Osteocyte (in vitro differentiated cells): ENCODE measurements around the gene TSPAN12. TPM values are rescaled to one million over a fixed set of nuclear protein-coding genes. Genes with fewer than 3 reads are reported as not detected.

Experiments
- DNase-seq: peaks from one replicate; pipeline ENCODE4 v3.0.0; 2021; ENCODE audit warnings: mixed read lengths; ENCODE audit not compliant: unreplicated experiment; ENCODE audit errors: extremely low spot score
- H3K27ac Mint-ChIP-seq: one replicate; pipeline ENCODE4 v1.8.0; 2021; ENCODE audit warnings: mild to moderate bottlenecking, mixed read lengths; ENCODE audit not compliant: unreplicated experiment
- H3K27me3 Mint-ChIP-seq: one replicate; pipeline ENCODE4 v1.8.0; 2021; ENCODE audit warnings: mixed read lengths; ENCODE audit not compliant: unreplicated experiment
- H3K36me3 Mint-ChIP-seq: one replicate; pipeline ENCODE4 v1.8.0; 2021; ENCODE audit warnings: mixed read lengths; ENCODE audit not compliant: unreplicated experiment
- H3K4me1 Mint-ChIP-seq: one replicate; pipeline ENCODE4 v1.8.0; 2021; ENCODE audit warnings: mixed read lengths; ENCODE audit not compliant: unreplicated experiment
- H3K4me3 Mint-ChIP-seq: one replicate; pipeline ENCODE4 v1.8.0; 2021; ENCODE audit warnings: mild to moderate bottlenecking, moderate library complexity, mixed read lengths; ENCODE audit not compliant: unreplicated experiment
- H3K9me3 Mint-ChIP-seq: one replicate; pipeline ENCODE4 v1.8.0; 2021; ENCODE audit warnings: mixed read lengths; ENCODE audit not compliant: unreplicated experiment
- CTCF ChIP-seq: fragments of 200-600 bp; sonication (generic); IDR thresholded peaks from 2 replicates; pipeline ENCODE4 v1.5.0; 2021; ENCODE audit warnings: antibody characterized with exemption, mild to moderate bottlenecking, moderate library complexity
- total RNA-seq: library from RNA; stranded (reverse); gene quantifications from 2 replicates; pipeline ENCODE4 v1.2.1, GENCODE V29; 2021

Gene TSPAN12
- total RNA-seq, 1 donor from 2014 or later = 13.2 TPM

DNA sequence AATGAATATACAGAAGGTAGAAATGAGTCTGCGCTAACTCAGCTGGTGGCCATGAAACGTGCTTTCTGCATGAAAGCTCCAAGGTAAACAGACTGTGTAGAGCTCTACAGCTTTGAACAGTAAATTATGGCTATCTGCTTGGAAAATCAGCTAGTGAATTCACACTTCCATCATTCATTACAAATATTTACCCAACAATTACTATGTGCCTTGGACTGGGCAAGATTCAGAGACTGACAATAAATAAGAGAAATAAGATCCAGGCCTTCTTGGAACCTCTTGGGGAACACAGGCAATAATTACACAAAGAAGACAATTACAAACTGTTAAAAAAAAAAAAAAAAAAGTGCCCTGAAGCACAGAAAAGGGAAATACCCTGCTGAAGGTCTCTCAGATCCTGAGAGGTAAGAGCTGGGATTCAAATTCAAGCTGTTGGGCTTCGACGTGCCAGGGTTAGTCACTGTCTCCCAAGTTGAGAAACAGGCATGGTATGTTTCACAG, 15.8 kb downstream of the TSPAN12 start:
- no peaks in the 10 kb centered on the region for H3K27me3 Mint-ChIP-seq

DNA sequence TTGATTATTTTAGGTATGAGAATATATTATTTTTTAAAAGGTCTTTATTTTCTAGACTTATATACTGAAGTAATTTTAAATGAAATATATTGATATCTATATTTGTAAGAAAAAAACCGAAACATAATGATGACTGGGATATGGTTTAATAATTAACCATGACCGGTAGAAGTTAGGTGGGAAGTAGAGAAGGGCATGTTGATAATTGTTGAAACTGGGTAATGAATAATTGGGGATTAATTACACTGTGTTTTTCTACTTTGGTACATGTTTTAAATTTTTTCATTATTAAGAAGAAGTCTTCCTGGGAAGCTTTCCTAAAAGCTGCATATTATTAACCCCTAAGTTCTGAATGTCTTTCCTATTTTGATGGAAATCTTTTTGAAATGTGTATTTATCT, 16.3 kb downstream of the TSPAN12 start:
- Mint-ChIP-seq H3K4me1 (no peaks in the 10 kb centered on the region), H3K9me3 (no peaks in the 10 kb centered on the region), H3K36me3 (peaks cover 33% of the 10 kb centered on the region), H3K27me3 (no peaks in the 10 kb centered on the region), H3K27ac (no peak overlapping the region), H3K4me3 (no peak overlapping the region)
- TF ChIP-seq CTCF = no peak
- no peak for DNase-seq

More for the DNA sequence above, 15.8 kb downstream of the TSPAN12 start:
- Mint-ChIP-seq H3K4me1 (no peaks in the 10 kb centered on the region), H3K9me3 (no peaks in the 10 kb centered on the region), H3K27ac (no peak overlapping the region), H3K4me3 (no peak overlapping the region), H3K36me3 (peaks cover 35% of the 10 kb centered on the region)
- DNase-seq = no peak
- TF ChIP-seq CTCF = no peak

GRCh38 chr7:120838281-120838682, 19.7 kb downstream of the TSPAN12 start:
- Mint-ChIP-seq H3K4me3 (no peak overlapping the region), H3K4me1 (no peaks in the 10 kb centered on the region), H3K27ac (no peak overlapping the region), H3K36me3 (peaks cover 34% of the 10 kb centered on the region), H3K9me3 (no peaks in the 10 kb centered on the region), H3K27me3 (no peaks in the 10 kb centered on the region)
- DNase-seq = no peak
- no peak for TF ChIP-seq CTCF

GRCh38 chr7:120837599-120837998, 20.3 kb downstream of the TSPAN12 start:
- Mint-ChIP-seq H3K27ac (no peak overlapping the region), H3K27me3 (no peaks in the 10 kb centered on the region), H3K9me3 (no peaks in the 10 kb centered on the region), H3K4me3 (no peak overlapping the region), H3K36me3 (peaks cover 34% of the 10 kb centered on the region), H3K4me1 (no peaks in the 10 kb centered on the region)
- no peak for TF ChIP-seq CTCF
- DNase-seq = no peak

GRCh38 chr7:120836556-120837115, 21.3 kb downstream of the TSPAN12 start:
- no peak for TF ChIP-seq CTCF
- Mint-ChIP-seq H3K9me3 (no peaks in the 10 kb centered on the region), H3K4me3 (no peak overlapping the region), H3K36me3 (peaks cover 29% of the 10 kb centered on the region), H3K27me3 (no peaks in the 10 kb centered on the region), H3K27ac (no peak overlapping the region), H3K4me1 (no peaks in the 10 kb centered on the region)
- DNase-seq = no peak
